ENCODE measurements around the gene PCDHGA8. TPM values are rescaled to one million over a fixed set of nuclear protein-coding genes. Genes with fewer than 3 reads are reported as not detected.
"Not testable (repeated sequence)": the region's sequence is repeated elsewhere in the genome, so short reads cannot be mapped to it uniquely, and the experiment has no call there.

Gene PCDHGA8
- total and polyA plus RNA-seq, 4 experiments from 2014 or later = 0.17 TPM; not detected in 3

DNA sequence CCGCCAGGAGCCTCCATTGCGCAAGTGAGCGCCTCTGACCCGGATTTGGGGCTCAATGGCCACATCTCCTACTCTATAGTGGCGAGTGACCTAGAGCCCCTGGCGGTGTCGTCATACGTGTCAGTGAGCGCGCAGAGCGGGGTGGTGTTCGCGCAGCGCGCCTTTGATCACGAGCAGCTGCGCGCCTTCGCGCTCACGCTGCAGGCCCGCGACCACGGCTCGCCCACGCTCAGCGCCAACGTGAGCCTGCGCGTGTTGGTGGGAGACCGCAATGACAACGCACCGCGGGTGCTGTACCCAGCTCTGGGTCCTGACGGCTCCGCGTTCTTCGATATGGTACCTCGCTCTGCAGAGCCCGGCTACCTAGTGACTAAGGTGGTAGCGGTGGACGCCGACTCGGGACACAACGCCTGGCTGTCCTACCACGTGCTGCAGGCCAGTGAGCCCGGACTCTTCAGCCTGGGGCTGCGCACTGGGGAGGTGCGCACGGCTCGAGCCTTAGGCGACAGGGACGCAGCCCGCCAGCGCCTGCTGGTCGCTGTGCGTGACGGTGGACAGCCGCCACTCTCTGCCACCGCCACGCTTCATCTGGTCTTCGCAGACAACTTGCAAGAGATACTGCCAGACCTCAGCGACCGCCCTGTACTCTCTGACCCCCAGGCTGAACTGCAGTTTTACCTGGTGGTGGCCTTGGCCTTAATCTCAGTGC is 17.3 kb downstream of the PCDHGA8 start:
- Histone ChIP-seq H3K36me3 (ENCODE audit: insufficient read depth, low read length) (no peaks in the 10 kb centered on the region), H3K27me3 (ENCODE audit: insufficient read depth, low read length) (peaks cover 10% of the 10 kb centered on the region), H3K9me3 (ENCODE audit: control insufficient read depth in 1 of 2, low read length in 2 of 2) (no peaks in the 10 kb centered on the region), H3K4me1 (ENCODE audit: insufficient read depth, low read length) (peaks cover 8% of the 10 kb centered on the region), H3K27ac (ENCODE audit: low read depth, low read length) (no peak overlapping the region), H3K4me3 (ENCODE audit: low read length in 2 of 2) (no peak overlapping the region)
- CTCF ChIA-PET (ENCODE audit: partially characterized antibody) = no interaction called here
- peaks cover 5 to 62% (median 48%) of the 10 kb centered on the region in 8 donors for H3K9me3 Mint-ChIP-seq
- intact Hi-C loops (cut with micrococcal nuclease) = loop anchor here (10.0 kb wide), 1 partner anchor 85 kb away; the partner anchor contains the start of gene TAF7
- no peak overlapping the region for H3K4me3 Mint-ChIP-seq
- H3K4me1 Mint-ChIP-seq = peaks cover 10 to 20% (median 14%) of the 10 kb centered on the region in 4 donors
- POLR2A ChIA-PET (ENCODE audit: partially characterized antibody) = no interaction called here
- peak overlapping the region in 1 of 7 donors; percentile 64 for H3K27ac Mint-ChIP-seq
- no peak for DNase-seq
- peaks cover 14 to 16% of the 10 kb centered on the region in 2 donors for H3K36me3 Mint-ChIP-seq
- peaks cover 51 to 63% of the 10 kb centered on the region in 2 donors for H3K27me3 Mint-ChIP-seq

DNA sequence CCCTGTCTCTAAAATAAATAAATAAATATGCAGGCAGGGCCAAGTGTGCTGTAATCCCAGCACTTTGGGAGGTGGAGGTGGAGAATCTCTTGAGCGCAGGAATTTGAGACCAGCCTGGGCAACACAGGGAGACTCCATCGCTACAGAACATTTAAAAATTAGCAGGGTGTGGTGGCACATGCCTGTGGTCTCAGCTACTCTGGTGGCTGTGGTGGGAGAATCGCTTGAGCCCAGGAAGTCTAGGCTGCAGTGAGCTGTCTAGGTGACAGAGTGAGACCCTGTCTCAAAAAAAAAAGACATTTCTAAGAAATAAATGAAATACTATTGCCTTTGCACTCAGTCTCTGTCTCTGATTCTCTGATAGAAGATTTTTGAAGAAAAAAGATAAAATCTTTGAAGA is 19.1 kb downstream of the PCDHGA8 start:
- no peak overlapping the region for H3K27ac Mint-ChIP-seq
- CTCF ChIA-PET (ENCODE audit: partially characterized antibody) = interaction anchor here (1.5 to 4.6 kb wide), 2 partner anchors 102 to 113 kb away, joined by 7 to 37 read pairs; no protein-coding TSS in a partner anchor
- H3K36me3 Mint-ChIP-seq = peaks cover 14 to 16% of the 10 kb centered on the region in 2 donors
- no peak overlapping the region for H3K27ac ChIP-seq (ENCODE audit: low read depth, low read length)
- peaks cover 38 to 55% of the 10 kb centered on the region in 2 donors for H3K27me3 Mint-ChIP-seq
- H3K36me3 ChIP-seq (ENCODE audit: insufficient read depth, low read length) = no peaks in the 10 kb centered on the region
- no peak for DNase-seq
- peaks cover 22% of the 10 kb centered on the region for H3K27me3 ChIP-seq (ENCODE audit: insufficient read depth, low read length)
- no peak overlapping the region for H3K4me3 ChIP-seq (ENCODE audit: low read length in 2 of 2)
- peak overlapping the region in 1 of 8 donors; percentile 30 for H3K4me3 Mint-ChIP-seq
- H3K9me3 Mint-ChIP-seq = peaks cover 5 to 62% (median 49%) of the 10 kb centered on the region in 8 donors
- intact Hi-C loops (cut with micrococcal nuclease) = loop anchor here (10.0 kb wide), 1 partner anchor 87 kb away; the partner anchor contains the start of gene TAF7
- POLR2A ChIA-PET (ENCODE audit: partially characterized antibody) = no interaction called here
- H3K4me1 ChIP-seq (ENCODE audit: insufficient read depth, low read length) = peaks cover 8% of the 10 kb centered on the region
- no peaks in the 10 kb centered on the region for H3K9me3 ChIP-seq (ENCODE audit: control insufficient read depth in 1 of 2, low read length in 2 of 2)
- H3K4me1 Mint-ChIP-seq = peaks cover 10 to 20% (median 14%) of the 10 kb centered on the region in 4 donors

DNA sequence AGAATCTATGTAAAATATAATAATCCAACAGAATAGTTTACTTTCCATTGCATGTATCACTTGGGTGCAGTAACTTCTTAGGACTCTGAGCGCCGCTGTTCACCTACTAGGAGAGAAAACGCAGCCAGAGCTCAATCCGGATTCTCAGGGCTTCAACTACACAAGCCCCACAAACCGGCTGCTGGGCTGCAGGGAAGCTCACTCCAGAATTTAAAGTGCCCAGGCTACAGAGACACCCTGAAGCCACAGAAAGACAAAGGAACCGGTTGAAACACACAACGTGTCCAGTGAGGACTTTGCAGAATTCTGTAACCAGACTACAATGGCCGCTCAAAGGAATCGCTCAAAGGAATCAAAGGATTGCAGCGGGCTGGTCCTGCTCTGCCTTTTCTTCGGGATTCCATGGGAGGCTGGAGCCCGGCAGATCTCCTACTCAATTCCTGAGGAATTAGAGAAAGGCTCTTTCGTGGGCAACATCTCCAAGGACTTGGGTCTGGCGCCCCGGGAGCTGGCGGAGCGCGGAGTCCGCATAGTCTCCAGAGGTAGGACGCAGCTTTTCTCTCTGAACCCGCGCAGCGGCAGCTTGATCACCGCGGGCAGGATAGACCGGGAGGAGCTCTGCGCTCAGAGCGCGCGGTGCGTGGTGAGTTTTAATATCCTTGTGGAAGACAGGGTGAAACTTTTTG is 20.6 kb downstream of the PCDHGA8 start, which contains the start of gene PCDHGA10:
TSS of gene PCDHGA10 (plus strand) at position 134 of the 686 bp plus-strand sequence. CDS start at position 323, 189 bp downstream.
- ChIA-PET CTCF (ENCODE audit: partially characterized antibody) (interaction anchor here (0.7 to 4.6 kb wide), 21 partner anchors 8 to 179 kb away, joined by 3 to 37 read pairs (median 5); partner anchors contain the start of genes PCDHGA11, PCDHGA12, PCDHGA6 and PCDHGB5), POLR2A (ENCODE audit: partially characterized antibody) (interaction anchor here (1.0 to 2.2 kb wide), 4 partner anchors 93 to 151 kb away, joined by 3 to 11 read pairs (median 4); partner anchors contain the start of gene TAF7)
- H3K36me3 Mint-ChIP-seq = peaks cover 15 to 16% of the 10 kb centered on the region in 2 donors
- peak within 1 kb of the TSS; percentile 81 to 92 (median 89) for H3K4me3 Mint-ChIP-seq
- intact Hi-C loops (cut with micrococcal nuclease) = loop anchor here (1.0 to 10.0 kb wide), 4 partner anchors 88 to 151 kb away; partner anchors contain the start of gene TAF7
- peaks cover 36 to 56% of the 10 kb centered on the region in 2 donors for H3K27me3 Mint-ChIP-seq
- H3K27ac Mint-ChIP-seq = peak within 1 kb of the TSS in 5 of 7 donors; percentile 30 to 87 (median 69)
- peaks cover 2 to 58% (median 45%) of the 10 kb centered on the region in 8 donors for H3K9me3 Mint-ChIP-seq
- H3K4me1 Mint-ChIP-seq = peaks cover 11 to 20% (median 15%) of the 10 kb centered on the region in 4 donors
- H3K27me3 ChIP-seq (ENCODE audit: insufficient read depth, low read length) = peaks cover 22% of the 10 kb centered on the region
- H3K36me3 ChIP-seq (ENCODE audit: insufficient read depth, low read length) = no peaks in the 10 kb centered on the region
- DNase-seq = peak; percentile 53 to 61 (median 59)
- peaks cover 8% of the 10 kb centered on the region for H3K4me1 ChIP-seq (ENCODE audit: insufficient read depth, low read length)
- H3K27ac ChIP-seq (ENCODE audit: low read depth, low read length) = no peak within 1 kb of the TSS
- no peaks in the 10 kb centered on the region for H3K9me3 ChIP-seq (ENCODE audit: control insufficient read depth in 1 of 2, low read length in 2 of 2)
- H3K4me3 ChIP-seq (ENCODE audit: low read length in 2 of 2) = peak within 1 kb of the TSS; percentile 14 to 51

GRCh38 chr5:141413540-141414069 is 21.2 kb downstream of the PCDHGA8 start:
- ChIA-PET POLR2A (ENCODE audit: partially characterized antibody) (interaction anchor here (1.0 to 2.2 kb wide), 4 partner anchors 93 to 151 kb away, joined by 3 to 11 read pairs (median 4); partner anchors contain the start of gene TAF7), CTCF (ENCODE audit: partially characterized antibody) (interaction anchor here (0.7 to 4.6 kb wide), 18 partner anchors 17 to 179 kb away, joined by 3 to 37 read pairs (median 7); partner anchors contain the start of genes PCDHGA12, PCDHGB5 and TAF7)
- H3K36me3 Mint-ChIP-seq = peaks cover 16 to 19% of the 10 kb centered on the region in 2 donors
- peaks cover 11 to 20% (median 14%) of the 10 kb centered on the region in 4 donors for H3K4me1 Mint-ChIP-seq
- Histone ChIP-seq H3K27me3 (ENCODE audit: insufficient read depth, low read length) (peaks cover 26% of the 10 kb centered on the region), H3K27ac (ENCODE audit: low read depth, low read length) (no peak overlapping the region), H3K36me3 (ENCODE audit: insufficient read depth, low read length) (no peaks in the 10 kb centered on the region), H3K9me3 (ENCODE audit: control insufficient read depth in 1 of 2, low read length in 2 of 2) (no peaks in the 10 kb centered on the region), H3K4me3 (ENCODE audit: low read length in 2 of 2) (peak overlapping the region; percentile 14 to 51), H3K4me1 (ENCODE audit: insufficient read depth, low read length) (peaks cover 8% of the 10 kb centered on the region)
- DNase-seq = no peak
- intact Hi-C loops (cut with micrococcal nuclease) = loop anchor here (1.0 to 10.0 kb wide), 4 partner anchors 89 to 151 kb away; partner anchors contain the start of gene TAF7
- peaks cover 38 to 60% of the 10 kb centered on the region in 2 donors for H3K27me3 Mint-ChIP-seq
- H3K9me3 Mint-ChIP-seq = peaks cover 3 to 58% (median 46%) of the 10 kb centered on the region in 8 donors
- peak overlapping the region in 3 of 7 donors; percentile 69 to 87 (median 78) for H3K27ac Mint-ChIP-seq
- peak overlapping the region; percentile 81 to 92 (median 89) for H3K4me3 Mint-ChIP-seq

DNA sequence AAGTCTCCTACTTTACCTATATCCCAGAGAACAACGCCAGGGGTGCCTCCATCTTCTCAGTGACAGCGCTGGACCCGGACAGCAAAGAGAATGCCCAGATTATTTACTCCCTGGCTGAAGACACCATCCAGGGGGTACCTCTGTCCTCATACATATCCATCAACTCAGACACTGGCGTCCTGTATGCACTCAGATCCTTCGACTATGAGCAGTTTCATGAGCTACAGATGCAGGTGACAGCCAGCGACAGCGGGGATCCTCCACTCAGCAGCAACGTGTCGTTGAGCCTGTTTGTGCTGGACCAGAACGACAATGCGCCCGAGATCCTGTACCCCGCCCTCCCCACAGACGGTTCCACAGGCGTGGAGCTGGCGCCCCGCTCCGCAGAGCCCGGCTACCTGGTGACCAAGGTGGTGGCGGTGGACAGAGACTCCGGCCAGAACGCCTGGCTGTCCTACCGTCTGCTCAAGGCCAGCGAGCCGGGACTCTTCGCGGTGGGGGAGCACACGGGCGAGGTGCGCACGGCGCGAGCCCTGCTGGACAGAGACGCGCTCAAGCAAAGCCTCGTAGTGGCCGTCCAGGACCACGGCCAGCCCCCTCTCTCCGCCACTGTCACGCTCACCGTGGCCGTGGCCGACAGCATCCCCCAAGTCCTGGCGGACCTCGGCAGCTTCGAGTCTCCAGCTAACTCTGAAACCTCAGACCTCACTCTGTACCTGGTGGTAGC is 22.3 kb downstream of the PCDHGA8 start:
- H3K27me3 Mint-ChIP-seq = peaks cover 36 to 56% of the 10 kb centered on the region in 2 donors
- H3K4me3 ChIP-seq (ENCODE audit: low read length in 2 of 2); POLR2A ChIA-PET (ENCODE audit: partially characterized antibody); H3K4me1 ChIP-seq (ENCODE audit: insufficient read depth, low read length); H3K27ac ChIP-seq (ENCODE audit: low read depth, low read length); H3K36me3 ChIP-seq (ENCODE audit: insufficient read depth, low read length); DNase-seq; H3K9me3 ChIP-seq (ENCODE audit: control insufficient read depth in 1 of 2, low read length in 2 of 2): not testable (repeated sequence)
- peaks cover 2 to 54% (median 45%) of the 10 kb centered on the region in 8 donors for H3K9me3 Mint-ChIP-seq
- H3K27ac Mint-ChIP-seq = peak overlapping the region in 1 of 7 donors; percentile 78
- CTCF ChIA-PET (ENCODE audit: partially characterized antibody) = interaction anchor here (2.2 to 4.6 kb wide), 4 partner anchors 16 to 99 kb away, joined by 7 to 37 read pairs (median 15); partner anchors contain the start of genes PCDHGA12 and PCDHGB5
- intact Hi-C loops (cut with micrococcal nuclease) = loop anchor here (10.0 kb wide), 1 partner anchor 90 kb away; the partner anchor contains the start of gene TAF7
- peaks cover 19% of the 10 kb centered on the region in 2 donors for H3K36me3 Mint-ChIP-seq
- peaks cover 11 to 20% (median 14%) of the 10 kb centered on the region in 4 donors for H3K4me1 Mint-ChIP-seq
- H3K4me3 Mint-ChIP-seq = peak overlapping the region in 7 of 8 donors; percentile 1 to 50 (median 34)
- peaks cover 28% of the 10 kb centered on the region for H3K27me3 ChIP-seq (ENCODE audit: insufficient read depth, low read length)

- intact Hi-C loops (cut with micrococcal nuclease) = loop anchor here (10.0 kb wide), 1 partner anchor 90 kb away; the partner anchor contains the start of gene TAF7
- H3K4me3 ChIP-seq (ENCODE audit: low read length in 2 of 2); H3K9me3 ChIP-seq (ENCODE audit: control insufficient read depth in 1 of 2, low read length in 2 of 2); H3K36me3 ChIP-seq (ENCODE audit: insufficient read depth, low read length); H3K4me1 ChIP-seq (ENCODE audit: insufficient read depth, low read length); DNase-seq; POLR2A ChIA-PET (ENCODE audit: partially characterized antibody); H3K27ac ChIP-seq (ENCODE audit: low read depth, low read length): not testable (repeated sequence)
- H3K36me3 Mint-ChIP-seq = peaks cover 17 to 20% of the 10 kb centered on the region in 2 donors
- H3K4me3 Mint-ChIP-seq = peak overlapping the region in 4 of 8 donors; percentile 34 to 71 (median 54)
- peaks cover 2 to 55% (median 46%) of the 10 kb centered on the region in 8 donors for H3K9me3 Mint-ChIP-seq
- peaks cover 32% of the 10 kb centered on the region for H3K27me3 ChIP-seq (ENCODE audit: insufficient read depth, low read length)
- H3K27me3 Mint-ChIP-seq = peaks cover 34 to 56% of the 10 kb centered on the region in 2 donors
- peaks cover 11 to 20% (median 13%) of the 10 kb centered on the region in 4 donors for H3K4me1 Mint-ChIP-seq
- CTCF ChIA-PET (ENCODE audit: partially characterized antibody) = interaction anchor here (3.1 to 4.6 kb wide), 2 partner anchors 15 to 98 kb away, joined by 14 to 37 read pairs; partner anchors contain the start of gene PCDHGA12
- peak overlapping the region in 1 of 7 donors; percentile 46 for H3K27ac Mint-ChIP-seq
Measured at GRCh38 chr5:141415275-141415618, 22.8 kb downstream of the PCDHGA8 start.

Measured in CD4-positive, alpha-beta memory T cell (primary cell).